Measurements from ENCODE around the gene ZNF426. TPM values are rescaled to one million over a fixed set of nuclear protein-coding genes. Genes with fewer than 3 reads are reported as not detected.

Gene ZNF426
- total and polyA plus RNA-seq, 2 of the 13 experiments (the other 11 are each of a cell fraction or from before 2014, with no cell fraction given), result 3.8 to 14.9 TPM

GRCh38 chr19:9538183-9539058 lies at the start of gene ZNF426 (continued):
- TF ChIP-seq KLF12 (CRISPR knock-in tag; IDR thresholded peaks at IDR 0.05; ENCODE audit: borderline replicate concordance), result no peak
- 0 out of 2 replicates have a peak, but pooled peaks have one; percentile 47 for TF ChIP-seq KLF6 (CRISPR knock-in tag; IDR thresholded peaks at IDR 0.05)
- TF ChIP-seq ZNF530 (CRISPR knock-in tag; IDR thresholded peaks at IDR 0.05; ENCODE audit: low read depth), result no peak
- TF ChIP-seq NCOA5 (CRISPR knock-in tag; IDR thresholded peaks at IDR 0.05), result no peak
- TF ChIP-seq KLF13 (CRISPR knock-in tag; IDR thresholded peaks at IDR 0.05), result no peak
- TF ChIP-seq MNT (IDR thresholded peaks at IDR 0.05), result no peak
- TF ChIP-seq GTF2F1 (IDR thresholded peaks at IDR 0.05; ENCODE audit: low read length), result no peak
- no peak for TF ChIP-seq RERE (CRISPR knock-in tag; IDR thresholded peaks at IDR 0.05; ENCODE audit: low read depth)
- TF ChIP-seq CBFB (CRISPR knock-in tag; IDR thresholded peaks at IDR 0.05), result peak; percentile 43; the same call in 1 of the 2 replicates
- TF ChIP-seq HNF4G (IDR thresholded peaks at IDR 0.05; ENCODE audit: borderline replicate concordance, low read depth, low read length), result no peak
- TF ChIP-seq HNF4G (CRISPR knock-in tag; IDR thresholded peaks at IDR 0.05; ENCODE audit: borderline replicate concordance, low read depth), result no peak
- TF ChIP-seq FOSL2 (CRISPR knock-in tag; IDR thresholded peaks at IDR 0.05), result 0 out of 2 replicates have a peak, but pooled peaks have one; percentile 2
- TF ChIP-seq ZNF672 (CRISPR knock-in tag; IDR thresholded peaks at IDR 0.05), result no peak
- no peak for TF ChIP-seq PHB2 (IDR thresholded peaks at IDR 0.05; ENCODE audit: partially characterized antibody)
- TF ChIP-seq FOXK2 (IDR thresholded peaks at IDR 0.05), result no peak
- TF ChIP-seq ARID3A (IDR thresholded peaks at IDR 0.05; ENCODE audit: low read depth, low read length), result no peak
- TF ChIP-seq ZNF652 (CRISPR knock-in tag; IDR thresholded peaks at IDR 0.05; ENCODE audit: borderline replicate concordance, low read depth), result no peak; the same call in 1 of the 2 replicates
- no peak; the same call in 1 of the 2 replicates for TF ChIP-seq STAT5B (CRISPR knock-in tag; IDR thresholded peaks at IDR 0.05)
- TF ChIP-seq ZNF766 (CRISPR knock-in tag; IDR thresholded peaks at IDR 0.05; ENCODE audit: borderline replicate concordance), result peak; percentile 88; the same call in 1 of the 2 replicates
- 0 out of 2 replicates have a peak, but pooled peaks have one; percentile 42 for TF ChIP-seq ETS1 (CRISPR knock-in tag; IDR thresholded peaks at IDR 0.05)
- TF ChIP-seq HOXA3 (CRISPR knock-in tag; IDR thresholded peaks at IDR 0.05), result peak; percentile 99
